CD14-positive monocyte (primary cell): ENCODE data around the gene ADGRG1. TPM values are rescaled to one million over a fixed set of nuclear protein-coding genes. Genes with fewer than 3 reads are reported as not detected.

ENCODE experiments used
- DNase-seq, 3 donors: peaks; one replicate each; pipeline ENCODE4 v3.0.0-alpha.2; 2011 to 2022
- H2AFZ ChIP-seq: 2 replicates; pipeline ENCODE4 v1.6.0; 2012; ENCODE audit warnings: mild to moderate bottlenecking, low read depth, low read length, inconsistent platforms; ENCODE audit not compliant: insufficient read depth, poor library complexity, severe bottlenecking
- H3K27ac ChIP-seq, 2 donors: 1 replicate in 1 of 2; 2 replicates in 1 of 2; pipeline ENCODE4 v1.5.1; 2012 to 2013; ENCODE audit warnings: low read length in 2 of 2, control low read depth in 1 of 2, inconsistent platforms in 1 of 2, low read depth in 1 of 2, mild to moderate bottlenecking in 1 of 2
- H3K27me3 ChIP-seq, 2 donors: one replicate each; pipeline versions ENCODE4 v1.6.0 to v1.6.1; 2011 to 2013; ENCODE audit warnings: low read length in 2 of 2; ENCODE audit not compliant: control insufficient read depth in 2 of 2, insufficient read depth in 2 of 2
- H3K36me3 ChIP-seq, 2 donors: replicated peaks in 1 of 2; 1 replicate in 1 of 2; 2 replicates in 1 of 2; pipeline versions ENCODE4 v1.5.1 to v1.6.1; 2012 to 2013; ENCODE audit warnings: low read length in 2 of 2, control low read depth in 1 of 2, inconsistent platforms in 1 of 2, mild to moderate bottlenecking in 1 of 2; ENCODE audit not compliant: insufficient read depth in 2 of 2, control insufficient read depth in 1 of 2
- H3K4me1 ChIP-seq, 2 donors: 1 replicate in 1 of 2; 2 replicates in 1 of 2; pipeline versions ENCODE4 v1.5.1 to v1.6.1; 2012 to 2013; ENCODE audit warnings: low read length in 2 of 2, control low read depth in 1 of 2, inconsistent platforms in 1 of 2, mild to moderate bottlenecking in 1 of 2, moderate library complexity in 1 of 2; ENCODE audit not compliant: insufficient read depth in 2 of 2, control insufficient read depth in 1 of 2
- H3K4me2 ChIP-seq: replicated peaks from 2 replicates; pipeline ENCODE3; 2012; ENCODE audit warnings: low read length, moderate library complexity, mild to moderate bottlenecking; ENCODE audit not compliant: poor library complexity, severe bottlenecking; ENCODE audit errors: extremely low read depth
- H3K4me3 ChIP-seq, 3 experiments: fragments of 200-600 bp in 1 of 3; sonication (generic) in 1 of 3; replicated peaks in 1 of 3; 1 replicate in 2 of 3; 2 replicates in 1 of 3; pipeline ENCODE4 v1.5.1; 2011 to 2013; ENCODE audit warnings: low read length in 3 of 3, mild to moderate bottlenecking in 3 of 3, control low read depth in 2 of 3, low read depth in 2 of 3, inconsistent platforms in 1 of 3, moderate library complexity in 1 of 3
- H3K79me2 ChIP-seq: 2 replicates; pipeline ENCODE4 v1.6.0; 2012; ENCODE audit warnings: mild to moderate bottlenecking, control low read depth, inconsistent platforms, low read length, moderate library complexity; ENCODE audit not compliant: insufficient read depth
- H3K9ac ChIP-seq: 2 replicates; pipeline ENCODE4 v1.6.0; 2017; ENCODE audit warnings: low read length, mild to moderate bottlenecking; ENCODE audit not compliant: insufficient read depth, poor library complexity, severe bottlenecking
- H3K9me3 ChIP-seq, 2 donors: replicated peaks in 1 of 2; 1 replicate in 1 of 2; 2 replicates in 1 of 2; pipeline versions ENCODE4 v1.5.1 to v1.6.1; 2012 to 2013; ENCODE audit warnings: low read length in 2 of 2, control low read depth in 1 of 2; ENCODE audit not compliant: control insufficient read depth in 1 of 2, insufficient read depth in 1 of 2
- H4K20me1 ChIP-seq: 2 replicates; pipeline ENCODE4 v1.6.0; 2012; ENCODE audit warnings: mild to moderate bottlenecking, low read length, control low read depth, moderate library complexity; ENCODE audit not compliant: insufficient read depth
- H3K27ac Mint-ChIP-seq, 7 donors: one replicate each; pipeline ENCODE4 v1.8.0; 2020; ENCODE audit warnings: mild to moderate bottlenecking in 7 of 7, mixed read lengths in 7 of 7, moderate library complexity in 6 of 7, inconsistent platforms in 2 of 7
- H3K27me3 Mint-ChIP-seq, 3 donors: one replicate each; pipeline ENCODE4 v1.8.0; 2021 to 2022; ENCODE audit warnings: low read depth in 3 of 3, mild to moderate bottlenecking in 3 of 3, mixed read lengths in 3 of 3, moderate library complexity in 3 of 3, inconsistent platforms in 1 of 3
- H3K36me3 Mint-ChIP-seq, 2 donors: one replicate each; pipeline ENCODE4 v1.8.0; 2020; ENCODE audit warnings: mixed read lengths in 2 of 2, inconsistent platforms in 1 of 2, mild to moderate bottlenecking in 1 of 2
- H3K4me1 Mint-ChIP-seq: one replicate; pipeline ENCODE4 v1.8.0; 2020; ENCODE audit warnings: mild to moderate bottlenecking, mixed read lengths
- H3K4me3 Mint-ChIP-seq, 2 donors: one replicate each; pipeline ENCODE4 v1.8.0; 2020; ENCODE audit warnings: mild to moderate bottlenecking in 2 of 2, mixed read lengths in 2 of 2, moderate library complexity in 1 of 2
- H3K9me3 Mint-ChIP-seq, 7 donors: one replicate each; pipeline ENCODE4 v1.8.0; 2020 to 2022; ENCODE audit warnings: mixed read lengths in 7 of 7, mild to moderate bottlenecking in 6 of 7, moderate library complexity in 6 of 7, inconsistent platforms in 2 of 7
- CTCF ChIP-seq: fragments of 200-600 bp; IDR thresholded peaks from one replicate; pipeline ENCODE4 v1.8.0; 2022; ENCODE audit warnings: antibody characterized with exemption, mild to moderate bottlenecking
- WGBS: methylation state at CpG from one replicate; pipeline ENCODE4 v1.1.5; 2013; ENCODE audit warnings: missing lambda C conversion rate; ENCODE audit not compliant: insufficient coverage; 5-methylcytosine and 5-hydroxymethylcytosine counted together
- intact Hi-C, 2 donors: fragments of 100-400 bp; cut with micrococcal nuclease; formaldehyde crosslinking; loops; one replicate each; pipeline versions ENCODE4 v1.15.0 to v1.15.1; 2023
- polyA plus RNA-seq, 3 donors: library from polyadenylated mRNA; depleted of rRNA in 1 of 3; unstranded in 2 of 3; stranded (reverse) in 1 of 3; fragments of 300-500 nt in 2 of 3; fragments of >200 nt in 1 of 3; fragmentation: Illumina TruSeq in 2 of 3; gene quantifications; 1 replicate in 2 of 3; 2 replicates in 1 of 3; pipeline ENCODE4 v1.2.3, GENCODE V29; 2012 to 2021

The ADGRG1 gene
- polyA plus RNA-seq, 3 donors, result 0.07 to 0.39 (median 0.08) TPM

- Histone ChIP-seq H3K4me2 (no peak overlapping the region), H3K27ac (no peak overlapping the region), H3K79me2 (no peaks in the 10 kb centered on the region), H3K36me3 (no peaks in the 10 kb centered on the region), H3K9me3 (no peaks in the 10 kb centered on the region), H2AFZ (no peak overlapping the region), H3K4me1 (peaks cover 4 to 19% of the 10 kb centered on the region in 2 donors), H3K9ac (no peak overlapping the region), H3K4me3 (no peak overlapping the region), H4K20me1 (no peaks in the 10 kb centered on the region), H3K27me3 (peaks cover 2 to 14% of the 10 kb centered on the region in 2 donors)
- H3K27me3 Mint-ChIP-seq, result peaks cover 12 to 27% (median 25%) of the 10 kb centered on the region in 3 donors
- no CpG with 5 or more reads among the region's 2 CpGs for WGBS
- intact Hi-C loops, result no loop called here
- H3K4me3 Mint-ChIP-seq, result no peak overlapping the region
- no peak for TF ChIP-seq CTCF
- peak overlapping the region in 1 of 7 donors; percentile 46 for H3K27ac Mint-ChIP-seq
- H3K36me3 Mint-ChIP-seq, result no peaks in the 10 kb centered on the region
- peaks cover 15% of the 10 kb centered on the region for H3K4me1 Mint-ChIP-seq
- H3K9me3 Mint-ChIP-seq, result peaks cover 2 to 6% (median 4%) of the 10 kb centered on the region in 7 donors
- DNase-seq, result no peak
Measured at GRCh38 chr16:57600952-57601580, 27.4 kb upstream of the ADGRG1 start.

GRCh38 chr16:57601801-57602478 is 26.5 kb upstream of the ADGRG1 start:
- H3K36me3 Mint-ChIP-seq, result no peaks in the 10 kb centered on the region
- H3K4me1 Mint-ChIP-seq, result peaks cover 15% of the 10 kb centered on the region
- H3K9me3 Mint-ChIP-seq, result peaks cover 1 to 6% (median 2%) of the 10 kb centered on the region in 7 donors
- Histone ChIP-seq H3K79me2 (no peaks in the 10 kb centered on the region), H2AFZ (no peak overlapping the region), H3K9ac (no peak overlapping the region), H3K4me2 (no peak overlapping the region), H3K9me3 (no peaks in the 10 kb centered on the region), H3K27me3 (peaks cover 2 to 14% of the 10 kb centered on the region in 2 donors), H3K4me3 (no peak overlapping the region), H3K36me3 (no peaks in the 10 kb centered on the region), H3K4me1 (peaks cover 4 to 19% of the 10 kb centered on the region in 2 donors), H4K20me1 (no peaks in the 10 kb centered on the region), H3K27ac (no peak overlapping the region)
- H3K27ac Mint-ChIP-seq, result peak overlapping the region in 1 of 7 donors; percentile 43
- peaks cover 12 to 27% (median 25%) of the 10 kb centered on the region in 3 donors for H3K27me3 Mint-ChIP-seq
- intact Hi-C loops, result no loop called here
- peak overlapping the region in 1 of 2 donors; percentile 70 for H3K4me3 Mint-ChIP-seq
- peak in 1 of 3 donors; percentile 4 for DNase-seq
- TF ChIP-seq CTCF, result no peak
- WGBS, result 8% methylated on average over 6 of the region's 10 CpGs
